Middle frontal gyrus (tissue), 1 donor: Measurements from ENCODE around the gene FAM185A.
"Not testable (repeated sequence)": the region's sequence is repeated elsewhere in the genome, so short reads cannot be mapped to it uniquely, and the experiment has no call there.

Experiments used
- DNase-seq: peaks from one replicate; pipeline ENCODE4 v3.0.0-alpha.2; 2015; ENCODE audit warnings: low spot score; ENCODE audit errors: extremely low spot score

Gene FAM185A

GRCh38 chr7:102829075-102829474 lies 80.3 kb downstream of the FAM185A start:
- DNase-seq, result no peak

GRCh38 chr7:102830197-102830596 lies 81.4 kb downstream of the FAM185A start:
- no peak for DNase-seq

DNA sequence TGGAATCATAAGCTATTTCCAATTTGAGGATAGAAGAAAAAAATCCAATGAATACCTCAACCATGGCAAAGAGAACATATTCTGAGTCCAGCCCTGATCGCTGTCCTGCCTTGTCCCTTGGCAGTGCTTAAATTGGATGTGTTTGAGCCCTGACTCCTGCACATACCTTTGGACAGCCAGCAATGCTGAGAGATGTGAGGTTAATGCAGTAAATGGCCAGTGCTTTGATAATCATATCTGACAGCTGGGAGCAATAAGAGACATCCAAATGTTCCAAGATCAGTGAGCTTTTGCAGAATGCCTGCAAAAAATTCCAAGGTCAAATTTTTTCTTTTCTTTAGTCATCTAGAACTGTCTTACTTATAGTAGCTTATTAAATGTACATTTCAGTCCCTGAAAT lies 83.9 kb downstream of the FAM185A start:
- no peak for DNase-seq

DNA sequence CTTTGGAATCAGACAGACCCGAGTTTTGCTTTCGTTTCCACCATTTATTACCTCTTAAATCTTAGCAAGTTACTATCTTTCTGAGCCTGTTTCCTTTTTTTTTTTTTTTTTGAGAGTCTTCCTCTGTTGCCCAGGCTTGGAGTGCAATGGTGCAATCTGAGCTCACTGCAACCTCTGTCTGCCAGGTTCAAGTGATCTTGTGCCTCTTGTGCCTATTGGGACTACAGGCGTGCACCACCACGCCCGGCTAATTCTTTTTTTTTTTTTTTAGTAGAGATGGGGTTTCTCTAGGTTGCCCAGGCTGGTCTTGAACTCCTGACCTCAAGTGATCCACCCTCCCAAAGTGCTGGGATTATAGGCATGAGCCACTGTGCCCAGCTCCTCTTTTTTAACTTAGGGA lies 84.5 kb downstream of the FAM185A start:
- DNase-seq, result no peak

- no peak for DNase-seq
These were observed 85.7 kb downstream of the FAM185A start for GRCh38 chr7:102834466-102834865.

DNA sequence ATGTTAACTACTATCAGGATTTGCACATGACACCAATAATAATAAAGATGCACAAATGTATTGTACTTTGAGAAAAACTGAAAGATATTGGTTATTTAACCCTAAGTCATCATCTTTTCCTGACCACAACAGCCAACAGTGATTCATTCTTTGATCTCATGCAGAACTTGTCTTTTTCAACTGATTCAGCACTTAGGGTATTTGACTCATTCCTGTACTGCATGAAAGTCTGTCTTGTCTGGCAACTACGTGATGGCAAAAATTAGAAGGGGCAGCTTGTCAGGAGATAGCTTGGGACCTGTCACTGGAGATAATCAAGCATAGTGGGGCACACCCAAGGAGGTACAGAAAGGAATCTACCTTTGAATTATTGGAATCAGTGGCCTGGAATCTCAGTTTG lies 86.2 kb downstream of the FAM185A start:
- DNase-seq, result no peak

- no peak for DNase-seq
These were observed 87.6 kb downstream of the FAM185A start for GRCh38 chr7:102836191-102836919.

DNA sequence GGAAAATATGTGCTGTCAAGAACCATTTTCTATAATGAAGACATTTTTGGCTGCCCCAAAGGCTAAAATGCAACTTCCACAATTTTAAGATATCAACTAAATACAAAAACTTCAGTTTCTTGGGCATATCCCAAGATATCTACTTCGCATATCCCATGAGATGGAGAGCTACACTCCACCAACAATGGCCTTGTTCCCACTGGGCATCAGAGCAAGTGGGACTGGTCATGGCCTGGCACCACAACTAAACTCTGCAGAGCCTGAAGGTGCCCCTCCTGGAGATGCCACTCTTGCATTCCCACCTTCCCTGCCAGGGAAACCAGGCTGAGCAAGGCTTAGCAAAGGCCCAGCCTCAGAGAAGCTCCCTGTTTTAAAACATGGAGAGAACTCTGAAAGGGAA lies 88.2 kb downstream of the FAM185A start:
- DNase-seq, result no peak

DNA sequence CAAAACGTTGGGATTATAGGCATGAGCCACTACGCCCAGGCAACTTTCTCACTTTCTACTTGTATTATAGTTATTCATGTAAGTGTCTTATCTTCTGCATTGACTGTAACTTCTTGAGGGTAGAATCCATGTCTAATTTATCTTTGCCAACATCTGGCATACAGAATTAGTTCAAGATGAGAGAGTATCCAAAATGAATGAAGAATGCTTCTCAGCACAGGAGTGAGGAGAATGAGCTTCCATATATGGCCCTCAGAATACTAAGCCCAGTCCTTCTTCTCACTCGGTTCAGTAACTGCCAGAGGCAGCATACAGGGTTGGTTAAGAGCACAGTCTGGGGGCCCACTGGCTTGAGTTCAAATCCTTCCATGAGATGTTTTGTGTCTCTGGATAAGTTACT lies 89.0 kb downstream of the FAM185A start:
- no peak for DNase-seq

- DNase-seq, result not testable (repeated sequence)
These were observed 89.8 kb downstream of the FAM185A start for GRCh38 chr7:102838572-102839101.

DNA sequence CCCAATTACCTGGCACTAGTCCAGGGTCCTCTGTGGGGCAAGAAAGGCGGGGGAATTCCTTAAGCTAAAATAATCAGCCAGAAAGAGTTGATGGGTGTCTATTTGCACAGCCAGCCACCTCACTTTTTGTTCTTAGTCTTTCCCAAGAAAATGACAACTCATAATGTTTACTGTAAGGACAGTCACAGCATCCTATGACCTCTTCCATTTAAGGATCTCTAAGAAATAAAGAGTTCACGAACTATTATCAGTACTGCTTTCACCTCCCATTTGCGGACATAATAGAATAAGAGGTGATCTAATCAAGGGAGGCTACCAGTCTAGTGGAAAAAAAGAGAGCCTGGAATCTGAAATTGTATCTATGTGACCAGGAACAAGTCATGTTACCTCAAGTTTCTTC lies 91.6 kb downstream of the FAM185A start:
- no peak for DNase-seq

DNA sequence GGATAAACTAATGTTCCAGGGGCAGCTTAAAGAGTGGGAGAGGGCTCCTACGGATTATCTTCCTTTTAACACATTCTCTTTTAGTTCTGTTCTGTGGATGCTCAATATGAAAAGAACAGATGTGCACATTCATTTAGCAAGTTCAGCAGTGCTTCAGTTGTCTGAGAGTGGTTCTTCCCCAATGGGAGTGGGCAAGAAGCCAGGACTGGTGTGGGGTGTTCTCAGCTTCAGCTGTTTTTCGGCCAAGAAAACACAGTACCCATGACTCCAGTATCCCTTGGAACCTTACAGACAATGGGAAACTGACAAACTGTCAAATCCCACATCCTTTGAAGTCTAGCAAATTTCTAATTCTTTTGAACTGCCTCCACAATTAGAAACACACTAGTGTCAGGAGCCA lies 92.5 kb downstream of the FAM185A start:
- DNase-seq, result peak; percentile 16

- DNase-seq, result no peak
These were observed 93.5 kb downstream of the FAM185A start for GRCh38 chr7:102842284-102842683.

DNA sequence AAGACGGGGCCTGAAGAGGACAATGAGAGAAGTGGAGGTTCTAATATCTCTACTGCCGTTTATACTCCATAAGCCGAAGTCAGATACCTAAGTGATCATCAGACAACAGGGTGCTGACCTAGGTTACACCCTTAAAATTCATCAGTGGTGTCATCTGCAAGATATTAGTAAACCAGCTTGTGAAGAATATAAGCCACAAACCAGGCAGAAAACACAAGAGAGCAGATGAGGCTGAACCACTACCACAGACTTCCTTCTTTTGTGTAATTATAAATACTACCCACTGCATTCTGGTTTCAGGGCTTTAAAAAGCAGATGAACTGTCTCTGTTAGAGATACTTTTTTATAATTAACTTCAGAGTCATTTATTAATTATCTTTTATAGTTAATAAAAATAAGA lies 95.1 kb downstream of the FAM185A start:
- no peak for DNase-seq

- no peak for DNase-seq
These were observed 96.5 kb downstream of the FAM185A start for GRCh38 chr7:102845346-102845745.

- no peak for DNase-seq
These were observed 100.3 kb downstream of the FAM185A start for GRCh38 chr7:102849079-102849478.

DNA sequence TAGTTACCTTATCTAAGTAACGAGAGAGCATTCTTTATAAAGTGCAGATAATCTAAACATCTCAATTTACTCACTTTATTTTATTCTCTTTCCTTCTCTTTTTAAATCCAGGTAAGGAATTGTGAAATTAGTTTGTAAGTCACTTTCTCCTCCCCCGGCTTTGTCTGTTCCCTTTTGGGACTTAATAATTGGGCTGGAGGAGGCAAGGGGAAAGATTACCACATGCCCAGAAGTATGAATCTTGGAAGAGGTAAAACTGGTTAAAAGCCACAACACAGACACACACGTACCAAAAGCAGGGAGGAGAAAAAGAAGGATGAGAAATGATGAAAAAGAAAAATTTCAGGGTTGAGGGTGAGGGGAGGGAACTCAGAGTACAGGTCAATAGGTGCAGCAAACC lies 100.7 kb downstream of the FAM185A start:
- DNase-seq, result no peak

GRCh38 chr7:102856036-102856435 lies 107.2 kb downstream of the FAM185A start:
- DNase-seq, result no peak
